IMR-90 (cell line): ENCODE data around the gene ZMIZ1. TPM values are rescaled to one million over a fixed set of nuclear protein-coding genes. Genes with fewer than 3 reads are reported as not detected.

Experiments
- ATAC-seq: fragments of 200-7000 bp; cut with Tn5 transposase; 2 replicates; pipeline ENCODE4 v1.9.1; 2020; ENCODE audit warnings: low read depth, mild to moderate bottlenecking, moderate library complexity
- BruUV-seq: library from RNA; stranded (reverse); fragments of 400-500 nt; replicated peaks from 2 replicates; lab custom pipeline; 2021; lab: Mats Ljungman, UMichigan
- CTCF ChIA-PET: fragments of 300-600 bp; formaldehyde crosslinking; extraction: SDS; loops from one replicate; lab custom pipeline; 2021; ENCODE audit warnings: antibody characterized with exemption; lab: Yijun Ruan, JAX
- POLR2A ChIA-PET: fragments of 300-600 bp; sonication (Branson Sonifier 250); formaldehyde crosslinking; loops from one replicate; lab custom pipeline; 2022; ENCODE audit warnings: antibody characterized with exemption; ENCODE audit not compliant: unreplicated experiment; lab: Charles Lee
- DNase-seq: peaks from one replicate; pipeline ENCODE4 v3.0.0; 2013
- H2AFZ ChIP-seq: replicated peaks from 2 replicates; pipeline ENCODE3; 2013; ENCODE audit warnings: low read length, mild to moderate bottlenecking; ENCODE audit not compliant: poor library complexity
- H2AK5ac ChIP-seq: 2 replicates; pipeline ENCODE4 v1.6.1; 2013; ENCODE audit warnings: low read depth, low read length, inconsistent platforms
- H2AK9ac ChIP-seq: replicated peaks from 2 replicates; pipeline ENCODE3; 2013; ENCODE audit warnings: mild to moderate bottlenecking, low read depth, low read length, moderate library complexity; ENCODE audit not compliant: poor library complexity
- H2BK120ac ChIP-seq: 2 replicates; pipeline ENCODE4 v1.6.1; 2013; ENCODE audit warnings: low read depth, low read length, inconsistent platforms
- H2BK15ac ChIP-seq: 3 replicates; pipeline ENCODE4 v1.6.1; 2013; ENCODE audit warnings: low read depth, low read length, inconsistent platforms
- H2BK20ac ChIP-seq: 2 replicates; pipeline ENCODE4 v1.6.1; 2013; ENCODE audit warnings: low read depth, mild to moderate bottlenecking, inconsistent platforms, low read length, moderate library complexity
- H2BK5ac ChIP-seq: 2 replicates; pipeline ENCODE4 v1.6.1; 2013; ENCODE audit warnings: mild to moderate bottlenecking, low read depth, low read length, inconsistent platforms; ENCODE audit not compliant: poor library complexity, severe bottlenecking
- H3K14ac ChIP-seq: replicated peaks from 2 replicates; pipeline ENCODE4 v1.6.1; 2013; ENCODE audit warnings: low read depth, low read length, inconsistent platforms
- H3K18ac ChIP-seq: 2 replicates; pipeline ENCODE4 v1.6.1; 2013; ENCODE audit warnings: low read depth, low read length, control low read depth
- H3K23ac ChIP-seq: 2 replicates; pipeline ENCODE4 v1.6.1; 2013; ENCODE audit warnings: low read depth, low read length, inconsistent platforms
- H3K27ac ChIP-seq: 2 replicates; pipeline ENCODE4 v1.5.1; 2013; ENCODE audit warnings: mild to moderate bottlenecking, control low read depth, low read length; ENCODE audit not compliant: insufficient read depth
- H3K27me3 ChIP-seq: 2 replicates; pipeline ENCODE4 v1.6.1; 2013; ENCODE audit warnings: low read length; ENCODE audit not compliant: control insufficient read depth, insufficient read depth
- H3K36me3 ChIP-seq: 2 replicates; pipeline ENCODE4 v1.6.1; 2013; ENCODE audit warnings: low read length, mixed read lengths; ENCODE audit not compliant: control insufficient read depth, insufficient read depth
- H3K4ac ChIP-seq: 2 replicates; pipeline ENCODE4 v1.6.1; 2013; ENCODE audit warnings: low read depth, low read length, inconsistent platforms
- H3K4me1 ChIP-seq: 2 replicates; pipeline ENCODE4 v1.6.1; 2013; ENCODE audit warnings: low read length, mixed read lengths; ENCODE audit not compliant: control insufficient read depth, insufficient read depth
- H3K4me2 ChIP-seq: 2 replicates; pipeline ENCODE4 v1.6.1; 2013; ENCODE audit warnings: low read depth, mild to moderate bottlenecking, control low read depth, low read length, moderate library complexity
- H3K4me3 ChIP-seq: 2 replicates; pipeline ENCODE4 v1.5.1; 2013; ENCODE audit warnings: low read depth, mild to moderate bottlenecking, control low read depth, low read length, moderate library complexity; ENCODE audit not compliant: insufficient read depth
- H3K56ac ChIP-seq: 2 replicates; pipeline ENCODE4 v1.6.1; 2013; ENCODE audit warnings: low read length, inconsistent platforms; ENCODE audit not compliant: insufficient read depth; ENCODE audit errors: extremely low read depth
- H3K79me1 ChIP-seq, 2 experiments: 2 replicates each; pipeline ENCODE4 v1.6.1; 2013; ENCODE audit warnings: low read length in 2 of 2, inconsistent platforms in 1 of 2, low read depth in 1 of 2
- H3K9ac ChIP-seq: 2 replicates; pipeline ENCODE4 v1.6.1; 2013; ENCODE audit warnings: low read depth, low read length, control low read depth
- H3K9me1 ChIP-seq: 2 replicates; pipeline ENCODE4 v1.6.1; 2013; ENCODE audit warnings: low read length, inconsistent platforms; ENCODE audit not compliant: insufficient read depth
- H3K9me3 ChIP-seq: 2 replicates; pipeline ENCODE4 v1.6.1; 2013; ENCODE audit warnings: low read length; ENCODE audit not compliant: control insufficient read depth, insufficient read depth
- H4K20me1 ChIP-seq: 2 replicates; pipeline ENCODE4 v1.6.1; 2013; ENCODE audit warnings: low read length, inconsistent platforms; ENCODE audit not compliant: insufficient read depth
- H4K5ac ChIP-seq: 2 replicates; pipeline ENCODE4 v1.6.1; 2013; ENCODE audit warnings: mild to moderate bottlenecking, low read depth, low read length, control low read depth
- H4K8ac ChIP-seq, 2 experiments: 2 replicates each; pipeline ENCODE4 v1.6.1; 2013; ENCODE audit warnings: low read depth in 2 of 2, low read length in 2 of 2, control low read depth in 1 of 2, inconsistent platforms in 1 of 2
- H4K91ac ChIP-seq: 2 replicates; pipeline ENCODE4 v1.6.1; 2013; ENCODE audit warnings: low read depth, low read length, inconsistent platforms; ENCODE audit not compliant: insufficient read depth
- BHLHE40 ChIP-seq: fragments of 150-350 bp; IDR thresholded peaks from 2 replicates; pipeline ENCODE4 v1.6.1; 2016; ENCODE audit warnings: mild to moderate bottlenecking, low read depth, low read length
- CTCF ChIP-seq: conservative IDR thresholded peaks from 2 replicates; pipeline ENCODE4 v1.5.1; 2012; ENCODE audit warnings: mild to moderate bottlenecking, low read depth, low read length, improper control_type of control experiment
- MAFK ChIP-seq: IDR thresholded peaks from 2 replicates; pipeline ENCODE4 v1.6.1; 2012; ENCODE audit warnings: low read depth, low read length, improper control_type of control experiment
- NFE2L2 ChIP-seq: fragments of 150-350 bp; IDR thresholded peaks from 2 replicates; pipeline ENCODE4 v1.6.1; 2016; ENCODE audit warnings: low read depth, mild to moderate bottlenecking, low read length
- POLR2A ChIP-seq: IDR thresholded peaks from 2 replicates; pipeline ENCODE4 v1.6.1; 2012; ENCODE audit warnings: mild to moderate bottlenecking, low read depth, low read length
- RCOR1 ChIP-seq: IDR thresholded peaks from 2 replicates; pipeline ENCODE4 v1.6.1; 2012; ENCODE audit warnings: mild to moderate bottlenecking, low read length, improper control_type of control experiment; ENCODE audit not compliant: insufficient replicate concordance
- USF2 ChIP-seq: fragments of 150-350 bp; IDR thresholded peaks from 2 replicates; pipeline ENCODE4 v1.6.1; 2017; ENCODE audit warnings: mild to moderate bottlenecking, antibody characterized with exemption, low read length, low read depth
- WGBS, 2 experiments: methylation state at CpG; one replicate each; pipeline versions ENCODE4 v1.1.5 to v1.1.7; 2013; ENCODE audit warnings: missing lambda C conversion rate in 2 of 2; ENCODE audit not compliant: insufficient read length in 1 of 2; ENCODE audit errors: extremely low coverage in 2 of 2; 5-methylcytosine and 5-hydroxymethylcytosine counted together
- dilution Hi-C: fragments of 300-500 bp; cut with HindIII; formaldehyde crosslinking; loops from one replicate; pipeline ENCODE4 v1.14.3; 2018; ENCODE audit warnings: low sequenced_read_pairs; ENCODE audit not compliant: unreplicated experiment
- in situ Hi-C: fragments of 300-500 bp; cut with MboI; formaldehyde crosslinking; loops from 3 replicates; pipeline ENCODE4 v1.14.3; 2019; ENCODE audit warnings: low sequenced_read_pairs, inconsistent platforms, mixed read lengths
- intact Hi-C: fragments of 100-400 bp; cut with micrococcal nuclease; formaldehyde crosslinking; loops from 2 replicates; pipeline ENCODE4 v1.10.0; 2022
- polyA plus RNA-seq, 3 experiments: library from polyadenylated mRNA; depleted of rRNA; stranded (reverse); fragments of >200 nt; gene quantifications; 2 replicates each; pipeline ENCODE4 v1.2.3, GENCODE V29; 2012; ENCODE audit warnings: low replicate concordance in 1 of 3
- total RNA-seq: library from RNA; depleted of rRNA; stranded (reverse); fragments of >200 nt; gene quantifications from 2 replicates; pipeline ENCODE4 v1.2.3, GENCODE V29; 2012

Gene ZMIZ1
- total and polyA plus RNA-seq, 2 of the 4 experiments (the other 2 are of a cell fraction) = 6.6 to 48.7 TPM

- Histone ChIP-seq H2AFZ (no peak overlapping the region), H2BK15ac (no peak overlapping the region), H3K56ac (no peak overlapping the region), H4K8ac (no peak overlapping the region), H3K9ac (no peak overlapping the region), H3K4me1 (0 out of 2 replicates have a peak, but pooled peaks cover 3% of the 10 kb centered on the region), H3K79me1 (peaks cover 50 to 88% of the 10 kb centered on the region in 2 experiments), H3K27ac (no peak overlapping the region), H4K20me1 (peaks cover 57% of the 10 kb centered on the region), H2AK9ac (no peak overlapping the region), H3K9me3 (no peaks in the 10 kb centered on the region), H3K27me3 (no peaks in the 10 kb centered on the region), H4K91ac (no peak overlapping the region), H3K18ac (no peak overlapping the region), H2BK5ac (no peak overlapping the region), H3K23ac (no peak overlapping the region), H3K14ac (no peak overlapping the region), H2AK5ac (no peak overlapping the region), H2BK120ac (no peak overlapping the region), H3K4me2 (no peak overlapping the region), H3K4me3 (no peak overlapping the region), H3K4ac (no peak overlapping the region), H3K9me1 (no peaks in the 10 kb centered on the region), H4K5ac (no peak overlapping the region), H2BK20ac (no peak overlapping the region), H3K36me3 (peaks cover 64% of the 10 kb centered on the region)
- ChIA-PET CTCF (interaction anchor here (0.6 to 1.5 kb wide), 3 partner anchors 8 to 576 kb away, joined by 3 to 6 read pairs (median 3); no protein-coding TSS in a partner anchor), POLR2A (no interaction called here)
- WGBS, 2 experiments = 77% methylated on average over 8 of the region's 13 CpGs; no CpG with 5 or more reads in 1 of the 2 experiments
- in situ Hi-C loops (no loop called here), dilution Hi-C loops (no loop called here), intact Hi-C loops (no loop called here)
- ATAC-seq (no peak), DNase-seq (no peak)
- TF ChIP-seq MAFK (no peak), BHLHE40 (no peak), USF2 (no peak), POLR2A (no peak), RCOR1 (no peak), NFE2L2 (no peak), CTCF (no peak)
- no TSS peak for BruUV-seq
Observed at GRCh38 chr10:79203014-79203644, 134.4 kb downstream of the ZMIZ1 start.
